ENCODE results near the gene KRT6B. TPM values are rescaled to one million over a fixed set of nuclear protein-coding genes. Genes with fewer than 3 reads are reported as not detected.

Gene KRT6B
- total RNA-seq, 1 donor from 2014 or later, result not detected

GRCh38 chr12:52398176-52398575 is 53.8 kb downstream of the KRT6B start:
- no peak for TF ChIP-seq CTCF (IDR thresholded peaks at IDR 0.05; ENCODE audit: insufficient read depth, low read length, poor library complexity, severe bottlenecking)
- Histone ChIP-seq H3K36me3 (ENCODE audit: control insufficient read depth, insufficient read depth, low read length) (no peaks in the 10 kb centered on the region), H3K27me3 (ENCODE audit: control insufficient read depth, insufficient read depth, low read length) (peaks cover 12% of the 10 kb centered on the region), H3K4me3 (ENCODE audit: low read depth, low read length) (no peak overlapping the region)
- DNase-seq (ENCODE audit: low read depth), result no peak

- no peak for TF ChIP-seq CTCF (IDR thresholded peaks at IDR 0.05; ENCODE audit: insufficient read depth, low read length, poor library complexity, severe bottlenecking)
- H3K27me3 ChIP-seq (ENCODE audit: control insufficient read depth, insufficient read depth, low read length), result peaks cover 12% of the 10 kb centered on the region
- no peak for DNase-seq (ENCODE audit: low read depth)
- no peak overlapping the region for H3K4me3 ChIP-seq (ENCODE audit: low read depth, low read length)
- no peaks in the 10 kb centered on the region for H3K36me3 ChIP-seq (ENCODE audit: control insufficient read depth, insufficient read depth, low read length)
Observed at GRCh38 chr12:52396656-52397055, 55.3 kb downstream of the KRT6B start.

Other genes starting within 250 kb of the KRT6B start
- 1,242 and 1,355 TPM in 2 replicates for gene KRT7, start 218.9 kb downstream of the KRT6B start, total RNA-seq
- 6.9 and 9.2 TPM in 2 replicates for gene KRT86, start 177.5 kb downstream of the KRT6B start, total RNA-seq
- 239 and 244 TPM in 2 replicates for gene KRT81, start 160.6 kb downstream of the KRT6B start, total RNA-seq
- gene KRT83, start 130.7 kb downstream of the KRT6B start, total RNA-seq, result not detected in 2 replicates
- gene KRT85, start 84.7 kb downstream of the KRT6B start, total RNA-seq, result not detected in 2 replicates
- not detected in 2 replicates for gene KRT84, start 66.5 kb downstream of the KRT6B start, total RNA-seq
- gene KRT82, start 45.8 kb downstream of the KRT6B start, total RNA-seq, result not detected in 2 replicates
- gene KRT75, start 17.8 kb downstream of the KRT6B start, total RNA-seq, result not detected in 2 replicates
- not detected in 2 replicates for gene KRT6C, start 21.7 kb upstream of the KRT6B start, total RNA-seq
- gene KRT6A, start 41.1 kb upstream of the KRT6B start, total RNA-seq, result 0.21 and 0.27 TPM in 2 replicates
- gene KRT5, start 68.2 kb upstream of the KRT6B start, total RNA-seq, result not detected in 2 replicates
- not detected in 2 replicates for gene KRT71, start 101.0 kb upstream of the KRT6B start, total RNA-seq
- gene KRT74, start 121.7 kb upstream of the KRT6B start, total RNA-seq, result not detected in 2 replicates
- not detected in 2 replicates for gene KRT72, start 149.3 kb upstream of the KRT6B start, total RNA-seq
- not detected in 2 replicates for gene KRT73, start 166.4 kb upstream of the KRT6B start, total RNA-seq
- not detected in 2 replicates for gene KRT2, start 200.1 kb upstream of the KRT6B start, total RNA-seq
- not detected in 2 replicates for gene KRT1, start 228.3 kb upstream of the KRT6B start, total RNA-seq